Measurements from ENCODE around the gene ABLIM2.

Gene ABLIM2

GRCh38 chr4:8041868-8042267 is 116.7 kb downstream of the ABLIM2 start:
- DNase-seq (ENCODE audit: low read depth) = no peak
- no peak for TF ChIP-seq CTCF (conservative IDR thresholded peaks at IDR 0.05; ENCODE audit: control insufficient read depth, insufficient read depth, low read depth, low read length)
- no peak overlapping the region for H3K4me3 ChIP-seq (ENCODE audit: control insufficient read depth, low read depth, low read length)

GRCh38 chr4:8041172-8041571 is 117.4 kb downstream of the ABLIM2 start:
- no peak for TF ChIP-seq CTCF (conservative IDR thresholded peaks at IDR 0.05; ENCODE audit: control insufficient read depth, insufficient read depth, low read depth, low read length)
- no peak for DNase-seq (ENCODE audit: low read depth)
- H3K4me3 ChIP-seq (ENCODE audit: control insufficient read depth, low read depth, low read length) = no peak overlapping the region

GRCh38 chr4:8040607-8041006 is 118.0 kb downstream of the ABLIM2 start:
- H3K4me3 ChIP-seq (ENCODE audit: control insufficient read depth, low read depth, low read length) = no peak overlapping the region
- no peak for TF ChIP-seq CTCF (conservative IDR thresholded peaks at IDR 0.05; ENCODE audit: control insufficient read depth, insufficient read depth, low read depth, low read length)
- DNase-seq (ENCODE audit: low read depth) = no peak

GRCh38 chr4:8039853-8040252 is 118.8 kb downstream of the ABLIM2 start:
- DNase-seq (ENCODE audit: low read depth) = no peak
- no peak for TF ChIP-seq CTCF (conservative IDR thresholded peaks at IDR 0.05; ENCODE audit: control insufficient read depth, insufficient read depth, low read depth, low read length)
- H3K4me3 ChIP-seq (ENCODE audit: control insufficient read depth, low read depth, low read length) = no peak overlapping the region

GRCh38 chr4:8039290-8039689 is 119.3 kb downstream of the ABLIM2 start:
- DNase-seq (ENCODE audit: low read depth) = no peak
- H3K4me3 ChIP-seq (ENCODE audit: control insufficient read depth, low read depth, low read length) = no peak overlapping the region
- no peak for TF ChIP-seq CTCF (conservative IDR thresholded peaks at IDR 0.05; ENCODE audit: control insufficient read depth, insufficient read depth, low read depth, low read length)

GRCh38 chr4:8038719-8039251 is 119.8 kb downstream of the ABLIM2 start:
- DNase-seq (ENCODE audit: low read depth) = no peak
- H3K4me3 ChIP-seq (ENCODE audit: control insufficient read depth, low read depth, low read length) = no peak overlapping the region
- no peak for TF ChIP-seq CTCF (conservative IDR thresholded peaks at IDR 0.05; ENCODE audit: control insufficient read depth, insufficient read depth, low read depth, low read length)

- no peak overlapping the region for H3K4me3 ChIP-seq (ENCODE audit: control insufficient read depth, low read depth, low read length)
- no peak for TF ChIP-seq CTCF (conservative IDR thresholded peaks at IDR 0.05; ENCODE audit: control insufficient read depth, insufficient read depth, low read depth, low read length)
- no peak for DNase-seq (ENCODE audit: low read depth)
These were observed 120.5 kb downstream of the ABLIM2 start for GRCh38 chr4:8038083-8038482.

Measured in fibroblast of mammary gland (primary cell).